Activated CD8-positive, alpha-beta memory T cell treated with anti-CD3 and anti-CD28 coated beads for 4 hours (primary cell): ENCODE measurements around the gene PAH.
"Not testable (repeated sequence)": the region's sequence is repeated elsewhere in the genome, so short reads cannot be mapped to it uniquely, and the experiment has no call there.

ENCODE experiments used
- DNase-seq, 2 donors: peaks; one replicate each; pipeline ENCODE4 v3.0.0-alpha.2; 2020; ENCODE audit warnings: low read depth in 2 of 2

PAH gene

DNA sequence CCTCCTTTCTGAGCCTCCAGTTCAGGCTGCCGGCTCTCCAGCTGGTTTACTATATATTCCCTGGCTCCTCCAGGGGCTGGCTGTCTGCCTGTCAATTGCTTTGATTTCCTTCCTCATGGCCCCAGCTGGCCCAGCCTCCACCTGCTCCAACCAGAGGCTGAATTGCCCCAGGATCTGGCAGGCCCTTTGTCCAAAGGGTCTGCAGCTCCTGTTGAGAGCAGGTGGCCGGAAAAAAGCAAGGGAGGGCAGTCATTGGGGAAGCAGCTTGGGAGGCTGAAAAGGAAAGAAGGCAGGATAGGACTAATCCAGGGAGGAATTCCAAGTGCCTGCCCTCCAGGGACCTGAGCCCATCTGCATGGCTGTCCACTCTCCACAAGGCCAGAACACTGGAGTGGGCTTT lies 25.3 kb downstream of the PAH start:
- DNase-seq: no peak

DNA sequence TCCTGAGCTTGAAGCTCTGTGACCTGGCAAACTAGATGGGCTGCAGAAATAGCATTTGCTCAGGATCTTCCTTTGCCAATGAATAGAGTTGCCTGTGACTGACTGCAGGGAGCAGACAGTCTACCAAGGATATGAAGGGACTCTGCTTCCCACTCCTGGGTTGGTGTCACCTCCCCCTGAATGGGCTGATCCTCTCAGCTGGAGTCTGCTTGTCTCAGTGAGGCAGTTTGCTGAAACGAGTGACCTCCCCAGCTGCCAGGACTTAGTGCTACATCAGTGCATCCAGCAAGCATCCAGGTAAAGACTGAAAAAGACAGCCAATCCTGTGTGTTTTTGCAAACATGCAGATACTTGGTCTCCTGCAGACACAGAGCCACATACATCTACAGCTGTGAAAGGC lies 28.5 kb downstream of the PAH start:
- DNase-seq: no peak

DNA sequence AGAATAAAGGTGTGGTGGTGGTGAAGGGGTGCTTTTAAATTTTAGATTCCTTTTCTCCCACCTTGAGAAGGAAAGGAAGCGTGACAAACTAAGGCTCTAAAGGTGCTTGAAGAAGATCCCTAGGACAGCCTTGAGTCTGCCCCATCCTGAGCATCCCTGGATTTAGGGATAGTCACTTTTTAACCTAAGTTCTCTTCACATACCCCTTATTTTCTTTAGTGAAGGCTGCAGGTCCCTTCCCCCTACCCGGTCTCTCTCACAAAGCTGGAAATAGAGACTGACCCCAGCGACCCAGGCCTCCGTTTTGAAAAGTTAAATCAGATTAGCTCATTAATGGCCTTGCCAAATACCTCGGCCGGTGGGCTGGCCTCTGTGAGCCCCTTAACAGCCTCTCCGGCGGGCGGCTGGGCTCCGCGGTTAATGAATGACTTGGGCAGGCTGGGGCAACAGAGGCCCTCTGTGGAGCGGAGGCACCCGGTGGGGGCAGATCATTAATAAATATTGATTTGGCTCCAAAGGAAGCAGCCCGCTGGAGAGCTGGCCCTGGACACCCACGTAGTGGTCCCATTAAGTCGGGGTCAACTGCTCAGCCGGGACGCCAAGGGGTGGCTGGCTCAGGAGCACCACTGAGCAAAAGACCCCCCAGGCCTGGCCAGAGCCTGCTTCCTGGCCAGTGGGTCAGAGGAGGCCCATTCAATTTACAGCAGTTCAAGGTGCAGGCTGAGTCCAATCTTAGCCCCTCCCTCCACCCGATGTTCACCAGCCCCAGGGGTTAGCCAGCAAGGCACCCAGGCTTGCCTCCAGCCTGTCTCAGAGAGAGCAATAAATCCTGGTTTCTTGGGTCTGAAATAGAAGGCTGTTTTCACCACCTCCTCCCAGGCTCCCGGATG lies 31.8 kb downstream of the PAH start:
- no peak for DNase-seq

DNA sequence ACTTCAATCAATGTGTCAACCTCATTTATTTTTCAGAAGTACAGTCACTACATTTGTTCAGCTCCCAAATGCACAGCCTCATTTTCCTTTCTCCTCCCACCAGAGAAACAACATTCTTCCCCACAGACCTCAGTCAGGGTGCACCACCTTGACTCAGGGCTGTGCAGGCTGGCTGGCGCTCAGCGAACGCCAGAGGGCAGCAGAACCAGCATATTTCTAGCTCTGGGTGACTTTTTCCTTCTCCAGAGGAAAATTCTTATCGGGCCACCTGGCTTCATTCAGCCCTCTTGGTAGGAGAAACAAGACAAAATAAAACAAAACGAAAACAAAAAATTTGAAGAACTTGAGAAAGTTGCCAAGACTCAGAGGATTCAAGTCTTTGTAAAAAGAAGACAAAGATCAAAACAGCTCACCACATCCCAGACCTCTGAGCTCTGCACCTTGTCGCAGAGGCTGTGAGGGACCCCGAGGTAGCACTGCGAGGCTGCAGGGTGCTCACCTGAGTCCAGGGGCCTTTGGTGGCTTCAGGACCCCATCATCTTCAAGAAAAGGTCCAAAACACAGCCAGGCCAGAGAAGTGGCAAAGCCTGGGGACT lies 33.7 kb downstream of the PAH start:
- DNase-seq: no peak

DNA sequence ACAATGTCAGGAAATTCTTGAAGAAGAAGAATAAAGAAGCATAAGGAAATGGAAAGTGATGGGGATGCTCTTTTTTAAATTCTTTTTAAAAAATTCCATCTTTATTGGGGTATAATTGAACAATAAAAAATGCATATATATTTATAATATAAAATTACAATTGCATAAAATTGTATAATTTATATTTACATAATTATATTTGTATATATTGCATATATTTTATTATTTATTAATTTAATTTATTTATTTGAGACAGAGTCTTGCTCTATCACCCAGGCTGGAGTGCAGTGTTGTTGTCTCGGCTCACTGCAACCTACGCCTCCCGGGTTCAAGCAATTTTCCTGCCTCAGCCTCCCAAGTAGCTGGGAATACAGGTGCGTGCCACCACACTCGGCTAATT lies 36.3 kb downstream of the PAH start:
- no peak for DNase-seq

DNA sequence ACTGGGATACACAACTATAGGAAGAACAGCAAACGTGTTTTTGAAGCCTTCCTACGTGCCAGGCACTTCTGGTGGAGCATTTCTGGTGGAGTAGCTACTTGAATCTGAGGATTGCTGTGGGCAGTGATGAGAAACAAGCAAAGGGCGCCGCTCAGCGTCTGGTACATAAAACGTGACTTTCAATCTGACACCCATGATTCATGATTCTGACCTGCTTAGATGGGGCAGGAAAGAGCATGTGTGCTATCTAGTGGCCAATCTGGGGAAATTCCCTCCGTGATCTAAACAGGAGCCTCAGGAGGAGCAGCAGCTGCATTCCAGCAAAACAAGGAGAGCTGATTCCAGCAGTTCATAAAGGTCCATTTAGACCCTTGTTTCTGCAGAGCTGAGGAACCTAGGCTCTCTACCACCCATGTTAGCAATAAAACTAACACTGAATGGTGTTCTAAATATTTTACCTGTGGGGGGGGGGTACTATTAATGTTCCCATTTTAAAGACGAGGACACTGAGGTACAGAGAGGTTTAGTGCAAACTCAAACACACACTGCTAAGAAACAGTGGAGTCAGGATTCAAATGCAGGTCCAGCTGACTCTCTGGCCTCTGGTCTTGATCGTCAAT lies 37.8 kb downstream of the PAH start:
- DNase-seq: no peak

DNA sequence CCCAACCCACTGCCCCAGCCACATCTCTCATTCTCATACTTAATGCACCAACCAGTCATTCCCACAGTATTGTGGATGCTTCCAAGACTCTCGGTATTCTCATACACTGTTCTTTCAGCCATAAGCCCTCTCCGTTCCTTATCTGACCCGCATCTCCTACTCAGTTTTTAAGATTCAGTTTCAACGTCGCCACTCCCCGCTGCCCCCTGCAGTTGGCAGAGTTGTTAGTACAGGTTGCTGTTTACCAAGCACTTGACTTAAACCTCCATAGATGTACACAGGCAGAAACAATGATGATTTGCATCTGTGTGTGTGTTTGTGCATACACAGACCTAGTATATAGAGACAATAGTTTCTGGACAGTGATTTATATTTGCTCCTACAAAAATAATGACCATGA lies 40.2 kb downstream of the PAH start:
- DNase-seq: no peak

DNA sequence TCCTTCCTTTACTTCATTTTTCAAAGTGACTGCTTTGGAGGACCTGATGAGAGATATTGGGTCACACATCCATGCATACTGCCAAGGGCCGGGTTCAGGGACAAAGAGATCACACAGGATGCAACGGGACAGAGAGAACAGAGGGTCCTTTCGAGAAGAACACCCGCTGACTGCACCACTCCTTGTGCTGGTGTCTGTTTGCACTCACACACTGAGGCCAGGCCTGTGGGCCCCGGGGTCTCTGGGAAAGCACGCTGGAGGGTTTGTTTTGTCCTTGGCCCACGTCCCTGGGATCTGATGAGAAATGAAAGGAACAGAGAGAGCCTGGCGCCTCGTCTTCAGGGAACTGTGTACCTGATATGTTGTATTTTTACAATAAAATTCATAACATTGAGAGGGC lies 42.2 kb downstream of the PAH start:
- DNase-seq: no peak

DNA sequence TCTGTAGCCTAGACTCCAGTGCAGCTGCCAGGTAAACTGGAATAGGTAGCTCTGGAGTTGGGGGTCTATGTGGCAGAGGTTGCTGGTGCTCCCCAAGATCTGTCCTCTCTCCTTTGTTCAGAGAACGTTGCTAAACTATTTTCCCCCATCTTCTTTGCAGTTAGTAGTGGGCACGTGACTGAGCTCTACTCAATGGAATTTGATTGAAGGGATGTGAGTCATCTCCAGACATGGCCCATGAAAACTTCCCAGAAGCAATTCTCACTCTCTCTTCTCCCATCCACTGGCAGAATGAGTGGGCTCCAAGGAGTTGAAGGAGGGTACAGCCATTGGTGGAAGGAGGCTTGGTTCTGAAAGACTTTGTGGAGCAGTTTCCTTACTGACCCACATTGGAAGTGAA lies 44.0 kb downstream of the PAH start:
- no peak for DNase-seq

DNA sequence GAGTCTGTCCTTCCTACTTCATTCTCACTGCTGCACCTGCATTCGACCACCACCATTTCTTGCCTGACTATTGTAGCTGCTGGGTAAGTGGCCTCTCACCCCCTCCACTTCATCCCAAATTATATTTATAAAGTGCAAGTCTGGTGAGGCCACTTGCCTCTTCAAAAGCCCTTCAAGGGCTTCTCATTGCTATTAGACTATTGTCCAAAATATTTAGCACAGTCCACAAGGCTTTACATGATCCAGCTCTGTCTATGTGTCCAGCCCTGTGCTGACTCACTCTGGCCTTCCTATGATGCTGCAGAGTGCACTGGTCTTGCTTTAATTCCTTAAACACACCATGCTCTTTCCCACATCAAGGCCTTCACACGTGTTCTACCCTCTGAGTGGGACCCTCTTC lies 46.0 kb downstream of the PAH start:
- no peak for DNase-seq

DNA sequence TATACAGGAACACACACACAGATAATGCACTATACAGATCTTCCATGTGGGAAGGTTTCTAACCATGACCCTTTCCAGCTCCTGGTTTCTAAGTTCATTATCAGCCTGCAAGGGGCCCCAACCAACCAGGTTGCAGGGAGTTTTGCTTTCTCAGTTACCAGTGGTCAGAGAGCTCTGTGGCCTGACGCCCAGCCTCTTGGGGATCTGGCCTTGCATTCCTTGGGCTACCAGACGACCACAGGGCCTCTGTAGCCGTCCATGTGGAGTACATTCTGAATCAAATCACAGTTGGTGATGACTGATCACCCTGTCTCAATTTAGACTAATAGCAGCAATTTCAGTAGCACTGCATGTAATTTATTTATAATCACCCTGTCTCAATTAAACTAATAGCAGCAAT lies 47.5 kb downstream of the PAH start:
- DNase-seq: no peak

DNA sequence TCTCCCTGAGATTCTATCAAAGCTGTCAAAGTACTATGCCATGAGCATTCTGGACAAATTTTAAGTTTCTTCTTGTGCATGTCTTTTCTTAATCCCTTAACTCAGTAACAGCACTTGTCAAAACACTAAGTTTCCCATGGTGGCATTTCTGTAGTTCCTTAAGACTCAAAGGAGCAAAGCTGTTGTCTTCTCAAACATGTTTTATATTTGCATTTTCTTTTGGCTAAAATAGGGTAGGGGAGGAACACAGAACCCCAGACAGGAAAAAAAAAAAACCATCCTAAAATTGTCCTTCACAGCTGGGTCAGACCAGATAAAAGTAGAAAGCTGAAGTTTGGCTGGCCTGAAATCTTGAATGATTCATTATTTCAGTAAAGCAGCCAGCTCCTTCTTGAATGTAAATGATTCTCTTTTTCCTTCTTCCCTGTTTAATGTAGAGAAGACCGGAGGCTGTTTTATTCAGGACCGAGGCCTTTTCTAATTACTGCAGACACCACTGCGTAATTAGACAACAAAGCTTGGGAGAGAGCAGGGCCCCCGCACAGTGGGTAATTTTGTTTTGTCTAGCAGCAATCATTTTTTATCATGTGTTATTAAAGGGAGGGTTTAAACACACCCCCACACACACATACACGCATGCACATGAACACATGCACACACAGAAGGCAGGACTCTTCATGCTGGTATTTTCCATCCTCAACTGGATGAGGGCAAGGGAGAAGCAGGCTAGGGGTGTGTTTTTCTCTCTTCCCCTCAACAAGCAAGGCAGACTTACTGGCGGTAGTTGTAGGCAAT lies 51.0 kb downstream of the PAH start:
- DNase-seq: no peak

DNA sequence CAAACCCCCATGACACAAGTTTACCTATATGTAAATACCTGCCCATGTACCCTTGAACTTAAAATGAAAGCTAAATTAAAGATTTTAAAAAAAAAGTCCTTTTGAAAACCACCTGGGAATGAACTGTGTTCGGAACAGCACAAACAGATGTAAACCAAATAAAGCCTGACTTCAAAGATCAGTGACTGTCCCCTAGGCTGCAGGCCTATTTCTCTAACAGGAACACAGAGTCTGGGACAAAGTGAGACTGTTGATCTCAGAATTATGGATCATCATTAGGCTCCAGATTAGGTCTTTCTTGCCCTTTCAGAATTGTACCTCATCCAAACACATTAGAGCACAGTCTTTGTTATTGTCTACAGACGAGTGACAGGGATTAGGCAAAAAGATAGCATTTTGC lies 54.6 kb downstream of the PAH start:
- DNase-seq: no peak

DNA sequence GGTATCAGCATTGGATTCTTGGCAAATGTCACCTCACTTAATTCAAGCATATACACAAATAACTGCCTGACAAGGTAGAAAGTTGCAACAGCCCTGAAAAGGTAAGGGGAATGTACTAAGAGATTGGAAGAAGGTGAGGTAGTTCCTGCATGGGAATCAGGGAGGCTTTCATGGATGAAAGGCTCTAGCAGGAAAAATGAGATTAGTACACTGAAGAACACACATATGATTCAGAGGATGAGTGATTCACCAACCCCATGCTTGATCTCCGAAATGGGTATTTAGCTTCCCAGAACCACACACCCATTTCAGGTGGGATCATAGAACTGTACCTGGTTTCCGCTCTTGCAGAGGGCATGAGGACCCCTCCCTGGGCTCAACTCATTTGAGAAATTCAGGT lies 65.8 kb downstream of the PAH start:
- no peak for DNase-seq

DNA sequence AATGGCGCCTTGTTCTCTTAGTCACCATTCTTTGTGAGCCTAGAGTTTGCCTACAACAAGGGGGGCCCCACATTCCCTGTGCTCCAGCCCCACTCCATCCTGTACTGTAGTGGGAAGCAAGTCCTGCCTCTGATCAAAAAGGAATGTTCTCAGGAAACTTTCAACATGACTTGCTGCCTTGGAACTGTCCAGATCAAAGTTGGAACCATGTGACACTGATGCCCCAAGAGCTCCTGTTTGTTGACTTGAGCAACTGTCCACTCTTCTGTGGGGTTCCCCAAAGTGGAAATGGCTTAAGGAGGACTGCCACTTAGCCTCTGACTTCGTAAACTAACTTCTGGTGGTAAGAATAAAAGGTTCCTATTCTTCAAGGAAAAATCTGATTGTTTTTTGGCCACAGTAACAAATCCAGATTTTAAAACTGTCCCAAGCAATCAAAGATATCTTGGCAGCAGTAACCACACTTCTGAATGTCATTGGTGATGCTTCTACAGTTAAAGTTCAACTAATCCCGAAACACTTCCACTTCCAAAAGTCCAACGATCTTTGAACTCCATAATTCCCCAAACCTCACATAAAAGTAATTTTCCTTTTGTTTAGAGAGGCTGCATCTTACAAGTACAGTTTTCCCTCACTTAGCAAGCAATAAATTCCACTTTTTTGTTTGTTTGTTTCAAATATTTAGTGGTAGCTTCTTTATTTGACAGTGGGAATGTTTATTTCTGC lies 67.2 kb downstream of the PAH start:
- no peak for DNase-seq

DNA sequence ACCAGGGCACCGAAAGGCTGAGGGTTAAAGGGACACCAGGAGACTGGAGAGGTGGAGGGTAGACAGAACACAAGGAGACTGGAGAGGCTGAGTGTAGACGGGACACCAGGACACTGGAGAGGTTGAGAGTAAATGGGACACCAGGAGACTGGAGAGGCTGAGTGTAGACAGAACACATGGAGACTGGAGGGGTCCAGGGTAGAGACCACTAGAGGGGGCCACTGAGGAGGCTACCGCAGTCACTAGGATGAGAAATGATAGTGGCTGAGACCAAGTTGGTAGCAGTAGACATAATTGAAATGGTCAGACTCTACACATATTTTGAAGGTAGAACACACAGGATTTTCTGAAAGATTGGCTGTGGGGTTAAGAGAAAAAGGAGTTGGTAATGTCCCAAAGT lies 68.2 kb downstream of the PAH start:
- DNase-seq: no peak

DNA sequence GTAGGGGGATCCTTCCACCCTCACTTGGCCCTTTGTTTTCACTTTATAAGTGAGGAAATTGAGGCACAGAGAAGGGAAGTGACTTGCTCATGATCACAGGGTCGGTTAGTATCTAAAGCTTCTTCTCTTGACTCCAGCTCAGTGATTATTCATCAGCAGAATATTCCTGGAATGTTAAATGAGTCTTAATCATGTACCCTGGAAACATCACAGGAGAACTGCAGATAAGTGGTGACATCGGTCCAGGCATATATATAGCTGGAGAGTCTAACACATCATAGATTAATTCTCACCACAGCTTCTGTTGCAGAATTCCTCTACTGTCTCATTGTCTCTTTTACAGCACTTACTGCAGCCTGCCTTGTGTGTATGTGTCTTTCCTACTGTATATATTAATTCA lies 69.9 kb downstream of the PAH start:
- no peak for DNase-seq

DNA sequence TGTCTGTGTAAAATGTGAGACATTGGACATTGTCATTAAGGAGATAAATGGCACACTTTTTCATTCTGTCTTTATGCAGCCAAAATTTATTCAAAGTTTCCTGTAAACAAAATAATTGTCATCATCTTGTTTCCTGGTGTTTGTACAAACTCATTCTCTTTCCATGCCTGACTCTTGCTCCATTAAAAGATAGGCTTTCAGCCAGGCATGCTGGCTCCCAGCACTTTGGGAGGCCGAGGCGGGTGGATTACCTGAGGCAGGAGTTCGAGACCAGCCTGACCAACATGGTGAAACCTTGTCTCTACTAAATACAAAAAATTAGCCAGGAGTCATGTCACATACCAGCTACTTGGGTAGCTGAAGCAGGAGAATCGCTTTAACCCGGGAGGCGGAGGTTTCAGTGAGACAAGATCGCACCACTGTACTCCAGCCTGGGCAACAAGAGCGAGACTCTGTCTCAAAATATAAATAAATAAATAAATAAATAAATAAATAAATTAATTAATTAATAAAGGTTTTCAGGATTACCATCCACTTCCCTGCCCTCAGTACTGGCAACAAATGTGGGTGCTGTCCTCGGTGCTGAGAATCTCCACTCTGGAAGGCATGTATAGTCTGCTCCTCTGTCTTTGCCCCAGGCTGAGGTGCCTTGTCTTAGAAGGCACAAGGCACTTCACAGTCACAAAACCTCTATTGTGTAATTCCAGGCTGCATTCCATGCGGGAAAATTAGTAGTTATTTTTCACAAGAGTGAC lies 83.2 kb downstream of the PAH start:
- DNase-seq: no peak

DNA sequence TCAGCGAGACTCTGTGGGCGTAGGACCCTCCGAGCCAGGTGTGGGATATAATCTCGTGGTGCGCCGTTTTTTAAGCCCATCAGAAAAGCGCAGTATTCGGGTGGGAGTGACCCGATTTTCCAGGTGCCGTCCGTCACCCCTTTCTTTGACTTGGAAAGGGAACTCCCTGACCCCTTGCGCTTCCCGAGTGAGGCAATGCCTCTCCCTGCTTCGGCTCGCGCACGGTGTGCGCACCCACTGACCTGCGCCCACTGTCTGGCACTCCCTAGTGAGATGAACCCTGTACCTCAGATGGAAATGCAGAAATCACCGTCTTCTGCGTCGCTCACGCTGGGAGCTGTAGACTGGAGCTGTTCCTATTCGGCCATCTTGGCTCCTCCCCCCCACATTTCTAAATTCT lies 84.2 kb downstream of the PAH start:
- not testable (repeated sequence) for DNase-seq

DNA sequence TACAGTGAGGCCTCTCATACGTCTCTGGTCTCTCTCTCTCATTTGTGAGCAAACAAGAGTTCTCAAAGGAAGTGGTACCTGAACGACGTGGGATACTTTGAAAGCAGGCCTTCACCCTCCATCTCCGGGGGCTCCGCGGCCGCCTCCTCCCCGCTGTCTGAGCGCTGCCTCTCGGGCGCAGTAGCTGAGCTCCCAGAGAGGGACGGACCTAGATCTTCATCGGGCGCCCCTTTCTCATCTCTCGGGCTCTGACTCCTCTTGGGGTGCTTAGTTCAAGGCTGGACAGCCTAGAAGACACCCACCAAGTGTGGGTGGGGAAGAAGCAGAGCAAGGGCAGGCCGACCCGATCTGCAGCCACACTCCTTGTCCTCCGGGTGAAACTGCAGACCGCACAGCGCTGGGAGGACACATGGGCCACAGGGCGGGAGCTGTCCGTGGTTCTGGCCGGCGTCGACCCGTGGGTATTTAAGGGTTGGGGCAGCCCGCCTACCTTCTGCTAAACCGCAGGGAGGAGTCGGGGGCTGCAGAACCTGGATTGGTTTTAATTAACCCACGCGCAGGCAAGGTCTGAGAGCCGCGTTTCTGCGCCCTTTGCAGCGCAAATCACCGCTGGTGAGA lies 92.7 kb downstream of the PAH start:
- no peak for DNase-seq

DNA sequence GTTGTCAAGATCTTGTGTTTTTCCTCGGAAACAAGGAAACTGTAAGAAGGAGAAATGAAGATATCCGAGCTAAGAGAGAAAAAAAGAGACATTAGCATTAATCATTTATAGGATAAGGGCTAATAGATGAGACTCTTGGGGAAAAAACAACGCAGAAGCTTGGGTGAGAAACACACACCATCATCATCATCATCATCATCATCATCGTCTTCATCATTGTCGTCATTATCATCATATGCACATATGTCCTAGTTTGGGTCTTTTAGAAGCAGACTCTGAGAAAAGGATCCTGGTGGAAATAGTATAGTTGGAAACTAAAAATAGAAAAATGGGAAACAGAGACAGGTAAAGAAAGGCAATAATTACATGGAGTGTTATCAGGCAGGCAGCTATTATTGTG lies 95.9 kb downstream of the PAH start:
- DNase-seq: no peak
